CD4-positive, CD25-positive, alpha-beta regulatory T cell (primary cell): ENCODE measurements around the gene PRR22. TPM values are rescaled to one million over a fixed set of nuclear protein-coding genes. Genes with fewer than 3 reads are reported as not detected.

Experiments used
- ATAC-seq, 2 donors: fragments of 150-1000 bp; cut with Tn5 transposase; one replicate each; pipeline ENCODE4 v1.10.0; 2021; ENCODE audit warnings: low read depth in 2 of 2, moderate number of reproducible peaks in 2 of 2, moderate library complexity in 1 of 2
- DNase-seq, 3 donors: peaks; one replicate each; pipeline versions ENCODE4 v3.0.0 to v3.0.0-alpha.2; 2012 to 2022; ENCODE audit warnings: mixed read lengths in 1 of 3
- H3K27ac ChIP-seq: one replicate; pipeline ENCODE4 v1.7.0; 2013; ENCODE audit warnings: mild to moderate bottlenecking, low read length; ENCODE audit not compliant: insufficient read depth, poor library complexity, severe bottlenecking
- H3K27me3 ChIP-seq: one replicate; pipeline ENCODE4 v1.7.0; 2013; ENCODE audit warnings: low read length; ENCODE audit not compliant: control insufficient read depth, insufficient read depth
- H3K36me3 ChIP-seq: one replicate; pipeline ENCODE4 v1.7.0; 2013; ENCODE audit warnings: mild to moderate bottlenecking, low read length, moderate library complexity; ENCODE audit not compliant: control insufficient read depth, insufficient read depth
- H3K4me1 ChIP-seq: 2 replicates; pipeline ENCODE4 v1.7.0; 2013; ENCODE audit warnings: mild to moderate bottlenecking, low read length; ENCODE audit not compliant: insufficient read depth, control insufficient read depth, poor library complexity, severe bottlenecking
- H3K4me3 ChIP-seq: one replicate; pipeline ENCODE4 v1.7.0; 2013; ENCODE audit warnings: low read depth, mild to moderate bottlenecking, low read length, moderate library complexity
- H3K9me3 ChIP-seq, 2 experiments: 1 replicate in 1 of 2; 2 replicates in 1 of 2; pipeline ENCODE4 v1.7.0; 2013; ENCODE audit warnings: low read length in 2 of 2, mild to moderate bottlenecking in 1 of 2, moderate library complexity in 1 of 2; ENCODE audit not compliant: control insufficient read depth in 2 of 2
- H3K27ac Mint-ChIP-seq, 3 donors: one replicate each; pipeline ENCODE4 v1.8.0; 2020 to 2022; ENCODE audit warnings: mild to moderate bottlenecking in 3 of 3, mixed read lengths in 3 of 3, moderate library complexity in 2 of 3
- H3K27me3 Mint-ChIP-seq: one replicate; pipeline ENCODE4 v1.8.0; 2022; ENCODE audit warnings: mild to moderate bottlenecking, mixed read lengths
- H3K36me3 Mint-ChIP-seq: one replicate; pipeline ENCODE4 v1.8.0; 2020; ENCODE audit warnings: mixed read lengths
- H3K4me1 Mint-ChIP-seq, 4 donors: one replicate each; pipeline ENCODE4 v1.8.0; 2020 to 2022; ENCODE audit warnings: mixed read lengths in 4 of 4, mild to moderate bottlenecking in 1 of 4
- H3K4me3 Mint-ChIP-seq, 4 donors: one replicate each; pipeline ENCODE4 v1.8.0; 2020 to 2022; ENCODE audit warnings: mild to moderate bottlenecking in 4 of 4, mixed read lengths in 4 of 4, moderate library complexity in 3 of 4
- H3K9me3 Mint-ChIP-seq, 7 donors: one replicate each; pipeline ENCODE4 v1.8.0; 2020 to 2022; ENCODE audit warnings: mixed read lengths in 7 of 7, mild to moderate bottlenecking in 3 of 7, moderate library complexity in 2 of 7
- polyA plus RNA-seq, 4 donors: library from polyadenylated mRNA; unstranded; fragments of 300-500 nt; fragmentation: Illumina TruSeq; gene quantifications; one replicate each; pipeline ENCODE4 v1.2.3, GENCODE V29; 2021
- total RNA-seq: library from RNA; stranded (reverse); gene quantifications from one replicate; pipeline ENCODE4 v1.2.3, GENCODE V29; 2022

PRR22 gene
- total and polyA plus RNA-seq, 5 donors from 2014 or later, result 3.5 TPM; not detected in 4

DNA sequence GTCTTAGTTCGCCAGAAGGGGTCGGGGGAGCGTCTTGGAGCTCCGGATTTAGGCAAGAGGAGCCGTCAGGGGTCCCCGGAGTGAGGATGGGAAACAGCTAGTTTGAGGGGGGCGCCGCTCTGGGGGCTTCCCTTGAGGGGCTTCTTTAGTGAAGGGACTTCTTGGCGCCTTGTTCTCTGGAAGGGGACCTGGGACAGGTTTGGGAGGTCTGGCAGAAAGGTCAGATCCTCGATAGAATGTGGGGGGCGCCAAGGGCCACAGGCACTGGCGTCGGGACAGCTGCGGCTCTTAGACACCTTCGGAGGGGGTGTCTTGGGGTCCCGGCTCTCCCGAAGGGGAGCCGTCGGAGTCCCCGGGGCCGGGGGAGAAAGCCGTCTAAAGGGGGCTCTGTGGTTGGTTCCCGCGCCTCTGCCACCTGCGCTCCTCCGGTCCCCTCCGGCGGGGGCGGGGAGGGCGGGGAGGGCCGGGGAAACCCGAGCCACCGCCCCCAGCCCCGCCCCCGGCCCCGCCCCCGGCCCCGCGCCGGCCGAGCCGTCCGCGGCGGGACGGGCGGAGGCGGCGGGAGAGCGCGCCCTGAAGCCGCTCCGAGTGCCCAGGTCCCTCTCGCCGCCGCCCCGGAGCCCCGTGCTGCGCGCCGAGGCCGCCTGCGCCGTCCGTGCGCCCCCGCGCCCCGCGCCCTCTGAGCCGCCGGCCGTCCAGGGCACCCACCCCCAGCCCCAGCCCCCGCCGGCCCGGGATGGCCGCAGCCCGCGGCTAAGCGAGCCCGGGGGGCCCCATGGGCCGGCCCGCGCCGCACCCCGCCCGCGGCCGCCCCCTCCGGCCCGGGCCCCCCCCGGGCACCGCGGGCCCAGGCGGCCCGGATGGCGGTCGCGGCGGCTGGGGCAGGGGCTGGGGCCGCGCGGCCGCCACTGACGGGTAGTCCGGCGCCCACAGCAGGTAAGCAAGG, 20.2 kb upstream of the PRR22 start, which contains the start of gene NRTN:
Gene NRTN, plus strand, starts transcription at position 552 of the 946 bp plus-strand sequence. CDS start 19,099 bp downstream, outside the sequence.
- H3K4me3 ChIP-seq, result no peak within 1 kb of the TSS

DNA sequence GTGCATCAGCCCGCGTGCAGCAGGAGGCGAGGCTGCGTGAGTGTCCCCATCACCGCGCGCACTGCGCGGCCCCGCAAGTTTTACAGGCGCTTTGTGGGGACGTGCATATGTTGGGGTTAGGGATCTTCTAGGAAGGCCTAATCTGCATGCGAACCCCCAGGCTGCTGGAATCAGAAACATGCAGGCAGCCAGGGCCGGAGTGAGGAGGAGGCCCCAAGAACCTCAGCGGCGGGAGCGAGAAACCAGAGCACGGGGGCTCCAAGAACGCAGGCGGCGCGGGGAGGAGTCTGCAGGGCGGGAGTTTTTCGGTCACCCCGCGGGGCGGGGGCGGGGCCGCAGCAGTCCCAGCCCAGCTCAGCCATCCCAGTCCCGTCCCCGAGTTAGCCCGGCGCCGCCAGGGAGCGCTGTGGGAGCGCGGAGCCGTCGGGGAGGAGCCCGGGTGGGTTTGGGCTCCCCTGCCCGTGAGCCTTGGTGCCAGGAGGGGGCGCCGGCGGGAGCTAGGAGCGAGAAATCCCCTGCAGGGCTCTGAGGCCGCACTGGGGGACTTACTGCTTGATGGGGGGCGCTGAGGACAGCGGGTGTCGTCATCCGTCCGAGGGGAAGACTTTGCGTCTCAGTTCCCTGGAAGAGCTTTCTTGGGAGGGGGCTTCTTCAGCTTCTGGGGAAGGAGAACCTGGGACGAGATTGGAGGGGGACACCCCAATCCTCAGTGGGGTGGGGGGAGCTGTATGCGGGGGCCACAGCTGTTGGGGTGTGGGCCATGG, 19.4 kb upstream of the PRR22 start:
- H3K27me3 ChIP-seq, result peaks cover 5% of the 10 kb centered on the region
- peak overlapping the region in 1 of 3 donors; percentile 44 for H3K27ac Mint-ChIP-seq
- H3K9me3 ChIP-seq, result no peaks in the 10 kb centered on the region
- no peaks in the 10 kb centered on the region for H3K36me3 ChIP-seq
- H3K4me1 Mint-ChIP-seq, result peaks cover 0 to 32% (median 4%) of the 10 kb centered on the region in 4 donors
- H3K27ac ChIP-seq, result no peak overlapping the region
- no peaks in the 10 kb centered on the region for H3K36me3 Mint-ChIP-seq
- DNase-seq, result peak; percentile 81 to 91 (median 87)
- peaks cover 20% of the 10 kb centered on the region for H3K4me1 ChIP-seq
- peaks cover 41% of the 10 kb centered on the region for H3K27me3 Mint-ChIP-seq
- peak overlapping the region; percentile 75 to 90 (median 80) for H3K4me3 Mint-ChIP-seq
- peak; percentile 90 to 92 for ATAC-seq
- peak overlapping the region; percentile 48 for H3K4me3 ChIP-seq
- H3K9me3 Mint-ChIP-seq, result peaks cover 0 to 4% (median 0%) of the 10 kb centered on the region in 7 donors

More for the DNA sequence above, 20.2 kb upstream of the PRR22 start, which contains the start of gene NRTN:
- Histone ChIP-seq H3K9me3 (no peaks in the 10 kb centered on the region), H3K4me1 (peaks cover 20% of the 10 kb centered on the region), H3K27ac (no peak within 1 kb of the TSS), H3K27me3 (peaks cover 1% of the 10 kb centered on the region), H3K36me3 (no peaks in the 10 kb centered on the region)
- Mint-ChIP-seq H3K4me3 (peak within 1 kb of the TSS; percentile 75 to 81 (median 79)), H3K36me3 (no peaks in the 10 kb centered on the region), H3K9me3 (peaks cover 0 to 5% (median 0%) of the 10 kb centered on the region in 7 donors), H3K27me3 (peaks cover 41% of the 10 kb centered on the region), H3K27ac (peak within 1 kb of the TSS in 1 of 3 donors; percentile 44), H3K4me1 (peaks cover 0 to 32% (median 4%) of the 10 kb centered on the region in 4 donors)
- DNase-seq, result peak in 2 of 3 donors; percentile 33 to 45
- no peak for ATAC-seq

DNA sequence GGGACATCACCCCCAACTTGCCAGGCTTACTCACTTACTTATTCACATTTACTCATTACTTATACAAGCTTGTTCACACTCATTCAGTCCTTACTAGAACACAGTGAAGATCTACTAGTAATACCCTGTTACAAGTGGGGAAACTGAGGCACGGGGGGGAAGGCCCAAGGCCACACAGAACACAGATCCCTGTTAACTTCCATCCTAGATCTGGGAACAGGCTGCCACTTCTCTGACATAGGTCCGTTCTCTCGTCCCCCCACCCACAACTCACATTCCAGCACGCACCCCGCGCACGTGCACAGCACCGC, 18.9 kb upstream of the PRR22 start:
- peaks cover 20% of the 10 kb centered on the region for H3K4me1 ChIP-seq
- Mint-ChIP-seq H3K36me3 (no peaks in the 10 kb centered on the region), H3K4me3 (peak overlapping the region; percentile 70 to 90 (median 80)), H3K4me1 (peaks cover 0 to 32% (median 4%) of the 10 kb centered on the region in 4 donors), H3K27me3 (peaks cover 45% of the 10 kb centered on the region), H3K27ac (no peak overlapping the region), H3K9me3 (peaks cover 0 to 4% (median 0%) of the 10 kb centered on the region in 7 donors)
- no peak overlapping the region for H3K27ac ChIP-seq
- H3K9me3 ChIP-seq, result no peaks in the 10 kb centered on the region
- peaks cover 5% of the 10 kb centered on the region for H3K27me3 ChIP-seq
- no peak for ATAC-seq
- no peak for DNase-seq
- no peaks in the 10 kb centered on the region for H3K36me3 ChIP-seq
- H3K4me3 ChIP-seq, result peak overlapping the region; percentile 48

DNA sequence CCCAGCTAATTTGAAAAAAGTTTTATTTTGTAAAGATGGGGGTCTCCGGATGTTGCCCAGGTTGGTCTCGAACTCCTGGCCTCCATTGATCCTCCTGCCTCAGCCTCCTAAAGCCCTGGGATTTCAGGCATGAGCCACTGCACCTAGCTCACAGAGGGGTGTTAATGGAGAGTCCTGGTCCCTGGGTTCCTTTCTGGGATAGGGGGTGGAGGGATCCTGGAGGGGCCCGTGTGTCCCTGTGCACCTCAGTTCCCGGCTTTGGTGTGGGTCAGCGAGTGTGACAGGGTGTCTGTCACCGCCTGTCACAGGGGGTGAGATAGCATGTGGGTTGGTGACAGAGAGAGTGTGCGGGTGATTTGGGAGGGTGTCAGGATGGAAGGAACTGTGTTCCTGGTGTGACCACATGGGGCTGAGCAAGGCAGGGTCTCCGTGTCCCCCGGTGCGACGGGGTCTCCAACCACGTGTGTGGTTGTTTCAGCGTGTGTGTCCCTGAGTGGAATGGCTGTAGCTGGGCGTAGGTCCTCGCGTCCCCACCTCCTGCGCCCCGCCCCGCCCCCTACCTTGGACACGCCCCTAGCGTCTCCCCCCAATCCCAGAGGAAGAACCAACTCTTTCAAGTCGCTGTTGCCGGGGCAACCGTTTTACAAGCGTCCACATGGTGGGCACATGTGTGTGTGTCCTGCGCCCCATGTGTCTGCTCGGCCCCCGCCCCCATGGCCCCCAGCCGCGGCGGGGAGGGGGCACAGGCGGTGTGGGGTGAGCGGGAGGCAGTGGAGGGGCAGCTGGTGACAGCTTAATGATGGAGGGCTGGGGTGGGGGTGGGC, 17.5 kb upstream of the PRR22 start:
- Mint-ChIP-seq H3K9me3 (peaks cover 0 to 4% (median 0%) of the 10 kb centered on the region in 7 donors), H3K4me1 (peaks cover 0 to 32% (median 4%) of the 10 kb centered on the region in 4 donors), H3K36me3 (no peaks in the 10 kb centered on the region), H3K27me3 (peaks cover 42% of the 10 kb centered on the region), H3K27ac (no peak overlapping the region), H3K4me3 (peak overlapping the region in 3 of 4 donors; percentile 41 to 79 (median 52))
- no peak for ATAC-seq
- H3K36me3 ChIP-seq, result no peaks in the 10 kb centered on the region
- H3K4me1 ChIP-seq, result peaks cover 20% of the 10 kb centered on the region
- H3K27me3 ChIP-seq, result peaks cover 5% of the 10 kb centered on the region
- H3K4me3 ChIP-seq, result no peak overlapping the region
- no peaks in the 10 kb centered on the region for H3K9me3 ChIP-seq
- DNase-seq, result no peak
- H3K27ac ChIP-seq, result no peak overlapping the region

DNA sequence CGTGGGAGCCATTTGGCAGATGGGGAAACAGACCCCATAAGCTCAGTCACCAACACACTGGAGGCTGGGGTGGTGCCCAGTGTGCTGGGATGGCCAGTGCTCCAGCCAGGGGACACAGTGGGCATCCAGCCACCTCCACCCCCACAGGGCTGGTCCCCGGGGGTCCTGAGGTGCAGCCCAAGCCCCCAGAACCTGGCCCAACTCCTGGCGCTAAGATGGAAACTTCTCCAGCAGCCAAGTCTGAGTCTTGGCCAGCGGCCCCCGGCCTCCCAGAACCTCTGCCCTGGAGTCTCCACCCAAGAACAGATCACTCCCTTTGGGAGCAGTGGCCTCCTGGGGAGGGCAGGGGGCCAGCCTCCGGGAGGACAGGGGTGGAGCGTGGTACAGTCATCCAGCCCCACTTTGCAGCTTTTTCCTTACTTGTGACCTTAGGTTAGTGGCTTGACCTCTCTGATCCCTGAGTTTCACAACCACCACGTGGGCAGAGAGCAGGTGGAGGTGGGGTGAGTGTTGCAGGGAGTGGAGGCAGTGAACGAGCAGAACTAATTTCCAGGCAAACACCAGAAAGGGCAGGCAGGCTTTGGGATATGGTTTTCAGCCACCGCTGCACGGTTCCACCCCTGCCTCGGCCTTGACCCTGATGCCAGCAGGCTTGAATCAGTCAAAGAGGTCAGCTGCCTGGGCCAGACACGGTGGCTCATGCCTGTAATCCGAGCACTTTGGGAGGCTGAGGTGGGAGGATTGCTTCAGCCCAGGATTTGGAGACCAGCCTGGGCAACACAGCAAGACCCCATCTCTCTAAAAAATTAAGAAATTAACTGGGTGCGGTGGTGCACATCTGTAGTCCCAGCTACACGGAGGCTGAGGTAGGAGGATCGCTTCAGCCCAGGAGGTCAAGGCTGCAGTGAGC, 16.1 kb upstream of the PRR22 start:
- H3K36me3 ChIP-seq, result no peaks in the 10 kb centered on the region
- H3K27me3 ChIP-seq, result peaks cover 5% of the 10 kb centered on the region
- H3K9me3 ChIP-seq, result no peaks in the 10 kb centered on the region
- Mint-ChIP-seq H3K27me3 (peaks cover 33% of the 10 kb centered on the region), H3K27ac (no peak overlapping the region), H3K4me1 (peaks cover 0 to 25% (median 4%) of the 10 kb centered on the region in 4 donors), H3K4me3 (no peak overlapping the region), H3K36me3 (no peaks in the 10 kb centered on the region), H3K9me3 (peaks cover 0 to 4% (median 0%) of the 10 kb centered on the region in 7 donors)
- peaks cover 18% of the 10 kb centered on the region for H3K4me1 ChIP-seq
- no peak overlapping the region for H3K27ac ChIP-seq
- DNase-seq, result no peak
- ATAC-seq, result no peak
- no peak overlapping the region for H3K4me3 ChIP-seq

DNA sequence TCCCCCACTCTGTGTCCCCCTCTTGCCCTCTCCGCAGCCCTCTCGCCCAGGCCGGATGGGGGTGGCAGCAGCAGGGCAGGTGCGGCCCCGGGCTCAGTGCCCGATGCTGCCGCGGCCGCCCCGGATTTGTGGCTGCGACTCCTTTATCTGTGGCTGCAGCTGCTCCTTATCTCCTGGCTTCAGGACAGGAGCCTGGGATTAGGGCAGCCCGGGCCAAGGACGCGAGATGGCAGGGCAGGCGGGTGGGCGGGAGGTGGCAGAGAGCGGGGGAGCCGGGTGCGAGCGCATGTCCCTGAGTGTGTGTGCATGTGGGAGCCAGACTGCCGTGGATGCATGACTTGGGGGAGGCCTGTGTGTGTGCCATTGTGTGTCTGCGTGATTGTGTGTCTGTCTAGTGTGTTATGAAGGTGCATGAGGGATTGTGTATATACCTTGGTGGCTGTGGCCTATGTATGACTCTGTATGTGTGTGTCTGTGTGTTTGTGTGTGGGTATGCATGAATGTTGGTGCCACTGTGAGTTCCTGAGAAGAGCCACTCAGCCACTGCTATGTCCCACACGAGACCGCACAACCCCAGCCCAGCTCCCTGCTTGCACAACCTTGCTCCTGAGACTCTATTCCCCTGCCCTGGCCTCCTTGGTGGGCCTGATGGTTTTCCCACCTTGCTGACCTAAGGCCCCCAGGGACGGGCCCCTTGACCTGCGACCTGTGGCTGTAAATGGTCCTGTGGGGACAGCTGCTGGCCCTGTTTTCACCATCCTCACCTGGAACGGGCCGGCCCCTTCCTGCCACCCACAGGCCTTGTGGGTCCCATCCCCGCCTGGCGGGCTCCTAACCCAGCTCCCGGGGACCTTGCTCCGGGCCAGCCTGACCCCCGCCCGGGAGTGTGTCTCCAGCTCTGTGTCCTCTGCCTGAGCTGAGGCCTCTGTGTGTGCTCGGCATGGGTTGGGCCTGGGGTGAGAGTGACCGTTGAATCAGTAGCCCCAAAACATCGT, 15.0 kb upstream of the PRR22 start:
- peaks cover 0 to 4% (median 0%) of the 10 kb centered on the region in 7 donors for H3K9me3 Mint-ChIP-seq
- no peak for ATAC-seq
- H3K4me1 ChIP-seq, result peaks cover 13% of the 10 kb centered on the region
- H3K27me3 Mint-ChIP-seq, result peaks cover 29% of the 10 kb centered on the region
- peak overlapping the region in 1 of 3 donors; percentile 22 for H3K27ac Mint-ChIP-seq
- no peaks in the 10 kb centered on the region for H3K36me3 ChIP-seq
- H3K36me3 Mint-ChIP-seq, result no peaks in the 10 kb centered on the region
- H3K27me3 ChIP-seq, result peaks cover 5% of the 10 kb centered on the region
- no peaks in the 10 kb centered on the region for H3K9me3 ChIP-seq
- DNase-seq, result no peak
- peaks cover 0 to 22% (median 4%) of the 10 kb centered on the region in 4 donors for H3K4me1 Mint-ChIP-seq
- peak overlapping the region in 1 of 4 donors; percentile 63 for H3K4me3 Mint-ChIP-seq
- H3K27ac ChIP-seq, result no peak overlapping the region
- no peak overlapping the region for H3K4me3 ChIP-seq
